GM21381 (cell line): ENCODE results near the gene RASGRP3.

Source experiments
- ATAC-seq: cut with Tn5 transposase; IDR thresholded peaks from one replicate; pipeline ENCODE4 v1.9.1; 2021; ENCODE audit warnings: mild to moderate bottlenecking, moderate library complexity; ENCODE audit not compliant: unreplicated experiment

RASGRP3 gene

GRCh38 chr2:33573657-33574056, 97.2 kb downstream of the RASGRP3 start:
- no peak for ATAC-seq

GRCh38 chr2:33577084-33577483, 100.6 kb downstream of the RASGRP3 start:
- no peak for ATAC-seq

GRCh38 chr2:33577668-33578067, 101.2 kb downstream of the RASGRP3 start:
- ATAC-seq = no peak

- ATAC-seq = no peak
Observed at GRCh38 chr2:33579227-33579626, 102.8 kb downstream of the RASGRP3 start.

GRCh38 chr2:33581872-33582271, 105.4 kb downstream of the RASGRP3 start:
- no peak for ATAC-seq

GRCh38 chr2:33583194-33583938, 106.9 kb downstream of the RASGRP3 start:
- peak; percentile 70 for ATAC-seq

- no peak for ATAC-seq
Observed at GRCh38 chr2:33586766-33587165, 110.3 kb downstream of the RASGRP3 start.

GRCh38 chr2:33588232-33588631, 111.8 kb downstream of the RASGRP3 start:
- ATAC-seq = no peak

GRCh38 chr2:33589444-33589843, 113.0 kb downstream of the RASGRP3 start:
- ATAC-seq = no peak

- ATAC-seq = no peak
Observed at GRCh38 chr2:33595385-33595784, 118.9 kb downstream of the RASGRP3 start.

- no peak for ATAC-seq
Observed at GRCh38 chr2:33597026-33597425, 120.6 kb downstream of the RASGRP3 start.

GRCh38 chr2:33598561-33599174, 122.2 kb downstream of the RASGRP3 start:
- ATAC-seq = peak; percentile 52

GRCh38 chr2:33599175-33599942, 122.9 kb downstream of the RASGRP3 start, which contains the start of gene FAM98A:
FAM98A (minus strand) TSS chr2:33599299; CDS start chr2:33599221, 78 bp downstream.
- ATAC-seq = peak; percentile 88

- no peak for ATAC-seq
Observed at GRCh38 chr2:33599943-33600192, 123.4 kb downstream of the RASGRP3 start.

- ATAC-seq = no peak
Observed at GRCh38 chr2:33602201-33602830, 125.9 kb downstream of the RASGRP3 start.

- no peak for ATAC-seq
Observed at GRCh38 chr2:33603416-33603815, 127.0 kb downstream of the RASGRP3 start.

- ATAC-seq = no peak
Observed at GRCh38 chr2:33605056-33605455, 128.6 kb downstream of the RASGRP3 start.

GRCh38 chr2:33606100-33606499, 129.7 kb downstream of the RASGRP3 start:
- no peak for ATAC-seq

- no peak for ATAC-seq
Observed at GRCh38 chr2:33606622-33607021, 130.2 kb downstream of the RASGRP3 start.

GRCh38 chr2:33607251-33607721, 130.8 kb downstream of the RASGRP3 start:
- no peak for ATAC-seq

- no peak for ATAC-seq
Observed at GRCh38 chr2:33607905-33608304, 131.5 kb downstream of the RASGRP3 start.
